Stimulated activated CD8-positive, alpha-beta memory T cell treated with anti-CD3 and anti-CD28 coated beads, Interleukin-2, amount 100 ng/mL, for 48 hours (primary cell): ENCODE results near the gene NBL1.

Source experiments
- DNase-seq, 2 donors: peaks; one replicate each; pipeline ENCODE4 v3.0.0-alpha.2; 2020; ENCODE audit warnings: low read depth in 2 of 2

The NBL1 gene

GRCh38 chr1:19670787-19671186, 26.7 kb downstream of the NBL1 start:
- DNase-seq = no peak

- no peak for DNase-seq
Observed at GRCh38 chr1:19672237-19672636, 28.1 kb downstream of the NBL1 start.

- no peak for DNase-seq
Observed at GRCh38 chr1:19675797-19676196, 31.7 kb downstream of the NBL1 start.

GRCh38 chr1:19676438-19676922, 32.4 kb downstream of the NBL1 start:
- DNase-seq = no peak

GRCh38 chr1:19678493-19678892, 34.4 kb downstream of the NBL1 start:
- DNase-seq = no peak

GRCh38 chr1:19678931-19679453, 34.9 kb downstream of the NBL1 start:
- DNase-seq = no peak

GRCh38 chr1:19679691-19680090, 35.6 kb downstream of the NBL1 start:
- no peak for DNase-seq

GRCh38 chr1:19680644-19681043, 36.5 kb downstream of the NBL1 start:
- no peak for DNase-seq

GRCh38 chr1:19682257-19682656, 38.1 kb downstream of the NBL1 start:
- DNase-seq = no peak

GRCh38 chr1:19682901-19683300, 38.8 kb downstream of the NBL1 start:
- DNase-seq = no peak

GRCh38 chr1:19683351-19683750, 39.2 kb downstream of the NBL1 start:
- DNase-seq = no peak

- no peak for DNase-seq
Observed at GRCh38 chr1:19684677-19685076, 40.6 kb downstream of the NBL1 start.

GRCh38 chr1:19685994-19686393, 41.9 kb downstream of the NBL1 start:
- DNase-seq = no peak

GRCh38 chr1:19687414-19687813, 43.3 kb downstream of the NBL1 start:
- no peak for DNase-seq

GRCh38 chr1:19688041-19688842, 44.1 kb downstream of the NBL1 start:
- no peak for DNase-seq

- no peak for DNase-seq
Observed at GRCh38 chr1:19689085-19689757, 45.1 kb downstream of the NBL1 start.

- DNase-seq = no peak
Observed at GRCh38 chr1:19689856-19690255, 45.7 kb downstream of the NBL1 start.

- DNase-seq = no peak
Observed at GRCh38 chr1:19690342-19690741, 46.2 kb downstream of the NBL1 start.

- DNase-seq = no peak
Observed at GRCh38 chr1:19694298-19694697, 50.2 kb downstream of the NBL1 start.

- DNase-seq = no peak
Observed at GRCh38 chr1:19695772-19696171, 51.7 kb downstream of the NBL1 start.

GRCh38 chr1:19696820-19697219, 52.7 kb downstream of the NBL1 start:
- no peak for DNase-seq

- DNase-seq = no peak
Observed at GRCh38 chr1:19698181-19698580, 54.1 kb downstream of the NBL1 start.
